ENCODE results near the gene IRX5.

Gene IRX5

DNA sequence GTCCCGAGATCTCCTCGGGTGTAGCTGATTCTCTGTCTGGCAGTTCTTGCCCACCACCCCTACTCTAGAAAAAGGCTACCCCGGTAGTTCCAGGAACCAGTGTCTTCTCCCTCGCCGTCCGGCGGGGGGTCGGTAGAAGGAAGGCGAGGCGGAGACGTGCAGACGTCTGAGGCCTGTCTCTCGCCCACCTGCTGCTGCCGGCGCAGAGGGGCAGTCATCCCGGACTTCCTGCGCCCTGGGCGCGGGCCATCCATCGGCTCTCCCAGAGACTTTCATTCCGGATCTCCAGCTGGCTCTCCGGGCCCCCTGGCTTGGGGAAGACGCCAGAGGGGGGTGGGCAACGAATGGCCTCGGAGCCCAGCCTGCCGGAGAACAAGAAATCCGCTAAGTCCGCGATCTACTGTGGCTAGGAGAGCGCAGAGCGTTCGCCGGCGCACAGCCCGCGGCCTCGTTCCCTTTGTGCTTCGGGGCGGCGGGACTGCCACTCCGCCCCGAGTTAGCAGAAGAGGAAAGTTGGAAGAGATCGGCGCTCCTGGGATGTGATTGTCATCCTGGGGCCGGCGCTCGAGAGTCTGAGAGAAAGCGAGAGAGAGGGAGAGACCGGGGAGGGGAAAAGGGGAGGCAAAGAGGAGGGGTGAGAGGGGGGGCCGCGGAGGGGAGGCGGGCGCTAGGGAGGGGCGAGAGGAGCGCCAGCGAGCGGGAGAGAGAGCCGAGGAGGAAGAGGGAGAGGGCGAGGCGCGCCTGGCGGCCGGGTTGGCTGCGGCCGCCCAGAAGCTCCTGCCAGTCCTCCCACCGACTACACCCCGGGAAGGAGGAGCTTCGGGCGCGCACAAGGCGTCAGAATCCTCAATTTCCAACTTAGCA lies at the start of gene IRX5:
Gene IRX5, plus strand, starts transcription at position 861 of the 864 bp plus-strand sequence. CDS start 334 bp downstream, outside the sequence.
- H3K4me1 ChIP-seq (ENCODE audit: control insufficient read depth in 1 of 2, insufficient read depth in 2 of 2, low read length in 2 of 2) = peaks cover 0 to 34% of the 10 kb centered on the region in 2 donors
- H3K9me3 ChIP-seq (ENCODE audit: control insufficient read depth in 1 of 2, low read length in 2 of 2) = peaks cover 0 to 4% of the 10 kb centered on the region in 2 donors
- H3K36me3 ChIP-seq (ENCODE audit: control insufficient read depth in 1 of 2, insufficient read depth in 2 of 2, low read length in 2 of 2) = no peaks in the 10 kb centered on the region
- peak within 1 kb of the TSS; percentile 68 to 75 for H3K4me3 ChIP-seq (ENCODE audit: low read depth in 1 of 2, low read length in 2 of 2)
- peaks cover 54% of the 10 kb centered on the region for H3K27me3 ChIP-seq (ENCODE audit: low read depth, low read length)
- no peak within 1 kb of the TSS for H3K27ac ChIP-seq (ENCODE audit: low read length)

DNA sequence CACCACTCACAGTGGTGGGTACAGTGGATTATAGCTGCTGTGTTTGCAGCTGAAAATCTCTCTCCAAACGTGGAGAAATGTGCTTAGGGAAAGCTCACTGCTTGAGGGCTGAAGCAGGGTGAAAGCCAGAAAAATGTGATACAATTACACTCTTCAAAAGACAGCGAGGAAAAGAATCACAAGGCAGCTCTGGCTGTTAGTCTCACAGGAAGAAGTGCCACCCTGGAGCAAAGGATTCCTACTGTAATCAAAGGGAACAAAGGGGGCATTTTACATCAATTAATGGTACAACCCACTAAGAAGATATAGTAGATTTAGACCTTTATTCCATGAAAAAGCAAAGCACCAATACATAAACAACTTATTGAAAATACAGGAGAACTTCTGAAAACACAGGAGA lies 48.1 kb upstream of the IRX5 start:
- H3K27ac ChIP-seq (ENCODE audit: low read length) = no peak overlapping the region
- H3K9me3 ChIP-seq (ENCODE audit: control insufficient read depth in 1 of 2, low read length in 2 of 2) = peaks cover 5 to 26% of the 10 kb centered on the region in 2 donors
- H3K4me1 ChIP-seq (ENCODE audit: control insufficient read depth in 1 of 2, insufficient read depth in 2 of 2, low read length in 2 of 2) = no peaks in the 10 kb centered on the region
- no peak overlapping the region for H3K4me3 ChIP-seq (ENCODE audit: low read depth in 1 of 2, low read length in 2 of 2)
- H3K36me3 ChIP-seq (ENCODE audit: control insufficient read depth in 1 of 2, insufficient read depth in 2 of 2, low read length in 2 of 2) = no peaks in the 10 kb centered on the region
- H3K27me3 ChIP-seq (ENCODE audit: low read depth, low read length) = no peaks in the 10 kb centered on the region

DNA sequence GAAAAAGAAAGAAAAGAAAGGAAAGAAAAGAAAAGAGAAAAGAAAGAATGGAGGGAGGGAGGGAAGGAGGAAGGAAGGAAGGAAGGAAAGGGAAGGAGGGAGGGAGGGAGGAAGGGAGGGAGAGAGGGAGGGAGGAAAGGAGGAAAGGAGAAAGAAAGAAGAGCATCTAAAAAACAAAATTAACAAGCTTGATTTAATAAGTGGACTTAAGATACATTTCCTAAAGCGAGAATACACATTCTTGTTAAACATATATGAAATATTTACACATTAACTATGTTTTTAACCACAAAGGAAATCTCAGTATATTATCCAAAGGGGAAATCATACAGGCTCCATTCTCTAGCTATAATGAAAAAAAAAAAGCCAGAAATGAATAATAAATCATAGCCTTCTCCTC lies 47.3 kb upstream of the IRX5 start:
- no peaks in the 10 kb centered on the region for H3K36me3 ChIP-seq (ENCODE audit: control insufficient read depth in 1 of 2, insufficient read depth in 2 of 2, low read length in 2 of 2)
- H3K4me3 ChIP-seq (ENCODE audit: low read depth in 1 of 2, low read length in 2 of 2) = no peak overlapping the region
- peaks cover 5 to 26% of the 10 kb centered on the region in 2 donors for H3K9me3 ChIP-seq (ENCODE audit: control insufficient read depth in 1 of 2, low read length in 2 of 2)
- no peaks in the 10 kb centered on the region for H3K4me1 ChIP-seq (ENCODE audit: control insufficient read depth in 1 of 2, insufficient read depth in 2 of 2, low read length in 2 of 2)
- no peak overlapping the region for H3K27ac ChIP-seq (ENCODE audit: low read length)
- H3K27me3 ChIP-seq (ENCODE audit: low read depth, low read length) = no peaks in the 10 kb centered on the region

DNA sequence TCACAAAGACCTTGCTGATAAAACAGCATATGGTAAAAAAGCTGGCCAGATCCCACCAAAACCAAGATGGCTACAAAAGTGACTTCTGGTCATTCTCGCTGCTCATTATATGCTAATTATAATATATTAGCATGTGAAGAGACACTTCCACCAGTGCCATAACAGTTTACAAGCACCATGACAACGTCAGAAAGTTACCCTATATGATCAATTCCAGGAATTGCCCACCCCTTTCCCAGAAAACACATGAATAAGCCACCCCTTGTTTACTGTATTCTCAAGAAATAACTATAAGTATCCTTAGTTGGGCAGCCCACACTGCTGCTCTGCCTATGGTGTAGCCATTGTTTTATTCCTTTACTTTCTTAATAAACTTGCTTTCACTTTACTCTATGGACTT lies 44.6 kb upstream of the IRX5 start:
- Histone ChIP-seq H3K9me3 (ENCODE audit: control insufficient read depth in 1 of 2, low read length in 2 of 2) (peaks cover 5 to 19% of the 10 kb centered on the region in 2 donors), H3K27ac (ENCODE audit: low read length) (no peak overlapping the region), H3K36me3 (ENCODE audit: control insufficient read depth in 1 of 2, insufficient read depth in 2 of 2, low read length in 2 of 2) (no peaks in the 10 kb centered on the region), H3K27me3 (ENCODE audit: low read depth, low read length) (no peaks in the 10 kb centered on the region), H3K4me3 (ENCODE audit: low read depth in 1 of 2, low read length in 2 of 2) (no peak overlapping the region), H3K4me1 (ENCODE audit: control insufficient read depth in 1 of 2, insufficient read depth in 2 of 2, low read length in 2 of 2) (no peaks in the 10 kb centered on the region)

DNA sequence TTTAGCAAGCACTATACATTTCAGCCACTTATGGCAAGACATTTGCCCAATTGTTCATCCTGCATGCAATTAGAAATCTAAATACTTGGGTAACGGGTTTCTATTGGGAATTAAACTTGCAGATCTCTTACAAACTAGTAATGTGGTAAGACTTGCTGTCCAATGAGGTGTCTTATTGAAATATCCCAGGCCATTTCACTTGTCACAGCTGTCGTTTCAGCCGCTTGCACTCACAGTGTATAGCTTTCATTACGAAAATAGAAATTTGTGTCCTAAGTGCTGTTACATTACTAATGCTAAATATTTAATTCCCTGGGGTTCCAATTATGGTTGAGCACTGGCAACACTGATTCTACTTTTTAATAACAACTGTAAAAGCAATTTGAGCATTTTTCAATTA lies 40.3 kb upstream of the IRX5 start:
- Histone ChIP-seq H3K4me1 (ENCODE audit: control insufficient read depth in 1 of 2, insufficient read depth in 2 of 2, low read length in 2 of 2) (no peaks in the 10 kb centered on the region), H3K9me3 (ENCODE audit: control insufficient read depth in 1 of 2, low read length in 2 of 2) (peaks cover 0 to 10% of the 10 kb centered on the region in 2 donors), H3K36me3 (ENCODE audit: control insufficient read depth in 1 of 2, insufficient read depth in 2 of 2, low read length in 2 of 2) (no peaks in the 10 kb centered on the region), H3K27ac (ENCODE audit: low read length) (no peak overlapping the region), H3K4me3 (ENCODE audit: low read depth in 1 of 2, low read length in 2 of 2) (no peak overlapping the region), H3K27me3 (ENCODE audit: low read depth, low read length) (no peaks in the 10 kb centered on the region)

DNA sequence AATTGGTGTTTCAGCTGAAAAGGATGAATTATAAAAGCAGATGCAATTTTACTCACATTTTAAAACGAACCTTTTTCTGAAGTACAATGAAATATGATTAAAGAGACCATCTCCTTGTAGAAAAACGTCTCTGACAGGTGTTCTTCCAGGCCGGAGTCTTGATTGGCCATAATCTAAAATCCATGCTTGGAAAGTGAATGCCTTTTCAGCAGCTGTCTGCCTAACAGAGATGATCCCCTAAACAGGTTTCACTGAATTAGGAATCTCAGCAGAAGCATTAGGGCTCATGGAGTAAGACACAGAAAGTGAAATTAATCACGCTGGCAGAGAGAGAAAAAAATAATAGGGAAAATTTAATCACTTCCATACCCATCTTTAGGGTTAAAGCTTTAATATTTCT lies 39.3 kb upstream of the IRX5 start:
- Histone ChIP-seq H3K9me3 (ENCODE audit: control insufficient read depth in 1 of 2, low read length in 2 of 2) (peaks cover 0 to 4% of the 10 kb centered on the region in 2 donors), H3K4me1 (ENCODE audit: control insufficient read depth in 1 of 2, insufficient read depth in 2 of 2, low read length in 2 of 2) (no peaks in the 10 kb centered on the region), H3K4me3 (ENCODE audit: low read depth in 1 of 2, low read length in 2 of 2) (no peak overlapping the region), H3K27me3 (ENCODE audit: low read depth, low read length) (no peaks in the 10 kb centered on the region), H3K27ac (ENCODE audit: low read length) (no peak overlapping the region), H3K36me3 (ENCODE audit: control insufficient read depth in 1 of 2, insufficient read depth in 2 of 2, low read length in 2 of 2) (no peaks in the 10 kb centered on the region)

DNA sequence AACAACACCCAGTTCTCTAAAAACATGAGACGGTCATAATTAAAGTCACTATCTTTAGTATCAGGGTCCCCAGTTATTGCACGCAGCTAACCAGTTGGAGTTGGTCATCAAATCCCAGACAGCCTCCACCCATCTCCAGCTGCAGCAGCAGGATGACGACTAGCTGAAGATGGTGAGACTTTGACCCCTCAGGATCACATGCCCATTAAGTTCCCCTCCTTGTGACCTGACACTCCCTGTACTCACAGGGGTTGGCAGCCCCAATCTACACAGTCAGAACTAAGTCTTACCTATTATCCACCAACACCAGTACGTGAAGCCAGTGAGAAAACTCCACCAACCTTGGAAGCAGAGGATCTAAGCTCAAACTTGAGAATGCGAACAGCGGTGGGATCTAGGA lies 37.7 kb upstream of the IRX5 start:
- no peaks in the 10 kb centered on the region for H3K9me3 ChIP-seq (ENCODE audit: control insufficient read depth in 1 of 2, low read length in 2 of 2)
- no peaks in the 10 kb centered on the region for H3K36me3 ChIP-seq (ENCODE audit: control insufficient read depth in 1 of 2, insufficient read depth in 2 of 2, low read length in 2 of 2)
- no peak overlapping the region for H3K4me3 ChIP-seq (ENCODE audit: low read depth in 1 of 2, low read length in 2 of 2)
- H3K27me3 ChIP-seq (ENCODE audit: low read depth, low read length) = no peaks in the 10 kb centered on the region
- no peak overlapping the region for H3K27ac ChIP-seq (ENCODE audit: low read length)
- no peaks in the 10 kb centered on the region for H3K4me1 ChIP-seq (ENCODE audit: control insufficient read depth in 1 of 2, insufficient read depth in 2 of 2, low read length in 2 of 2)

DNA sequence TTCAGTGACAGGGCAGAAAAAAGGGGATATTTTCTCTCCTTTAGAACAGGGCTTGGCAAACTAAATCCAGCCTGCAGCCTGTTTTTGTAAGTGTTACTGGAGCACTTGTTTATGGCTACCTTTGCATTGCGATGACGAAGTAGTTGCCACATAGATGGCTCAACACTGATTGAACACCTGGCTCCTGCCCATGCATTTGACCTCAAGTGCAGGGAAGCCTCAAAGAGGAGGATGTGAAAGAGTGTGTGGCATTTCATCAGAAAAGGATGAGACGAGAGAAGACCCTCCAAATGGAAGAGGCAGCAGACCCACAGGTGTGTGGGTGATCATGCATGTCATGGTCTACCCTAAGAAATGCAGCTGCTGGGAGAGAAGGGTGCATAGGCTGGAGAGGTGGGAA lies 32.7 kb upstream of the IRX5 start:
- Histone ChIP-seq H3K9me3 (ENCODE audit: control insufficient read depth in 1 of 2, low read length in 2 of 2) (peaks cover 0 to 3% of the 10 kb centered on the region in 2 donors), H3K27ac (ENCODE audit: low read length) (no peak overlapping the region), H3K36me3 (ENCODE audit: control insufficient read depth in 1 of 2, insufficient read depth in 2 of 2, low read length in 2 of 2) (no peaks in the 10 kb centered on the region), H3K4me1 (ENCODE audit: control insufficient read depth in 1 of 2, insufficient read depth in 2 of 2, low read length in 2 of 2) (no peaks in the 10 kb centered on the region), H3K4me3 (ENCODE audit: low read depth in 1 of 2, low read length in 2 of 2) (no peak overlapping the region), H3K27me3 (ENCODE audit: low read depth, low read length) (no peaks in the 10 kb centered on the region)

DNA sequence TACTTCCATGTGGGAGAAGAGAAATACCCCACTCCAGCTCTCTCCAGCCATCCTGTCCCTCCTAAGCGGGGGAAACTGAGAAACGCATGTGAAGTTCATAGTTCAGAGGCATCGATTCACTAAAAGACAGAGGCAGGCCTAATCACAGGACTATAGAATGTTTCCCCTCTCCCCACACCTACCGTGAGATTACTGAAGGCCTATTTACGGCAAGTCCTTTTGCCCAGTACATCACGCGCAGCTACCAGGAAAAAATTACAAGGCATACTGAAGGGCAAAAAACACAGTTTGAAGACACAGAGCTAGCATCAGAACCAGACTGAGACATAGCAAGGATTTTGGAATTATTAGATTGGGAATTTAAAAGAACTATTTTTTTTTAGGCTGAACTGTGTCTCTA lies 29.1 kb upstream of the IRX5 start:
- H3K4me1 ChIP-seq (ENCODE audit: control insufficient read depth in 1 of 2, insufficient read depth in 2 of 2, low read length in 2 of 2) = no peaks in the 10 kb centered on the region
- H3K27me3 ChIP-seq (ENCODE audit: low read depth, low read length) = no peaks in the 10 kb centered on the region
- no peaks in the 10 kb centered on the region for H3K36me3 ChIP-seq (ENCODE audit: control insufficient read depth in 1 of 2, insufficient read depth in 2 of 2, low read length in 2 of 2)
- peaks cover 0 to 5% of the 10 kb centered on the region in 2 donors for H3K9me3 ChIP-seq (ENCODE audit: control insufficient read depth in 1 of 2, low read length in 2 of 2)
- no peak overlapping the region for H3K4me3 ChIP-seq (ENCODE audit: low read depth in 1 of 2, low read length in 2 of 2)
- no peak overlapping the region for H3K27ac ChIP-seq (ENCODE audit: low read length)

DNA sequence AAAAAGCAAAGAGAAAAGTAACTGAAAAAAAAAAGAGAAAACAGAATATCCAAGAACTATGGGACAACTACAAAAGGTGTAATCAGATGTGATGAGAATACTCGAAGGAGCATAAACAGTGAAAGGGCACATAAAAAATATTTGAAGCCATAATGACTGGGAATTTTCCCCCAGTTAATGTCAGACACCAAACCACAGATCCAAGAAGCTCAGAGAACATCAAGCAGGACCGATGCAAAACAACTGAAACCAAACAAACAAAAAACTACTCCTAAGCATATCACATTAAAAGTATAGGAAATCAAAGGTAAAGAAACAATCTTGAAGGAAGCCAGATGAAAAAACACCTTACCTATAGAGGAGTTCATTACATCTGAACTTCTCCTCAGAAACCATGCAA lies 27.6 kb upstream of the IRX5 start:
- peaks cover 0 to 5% of the 10 kb centered on the region in 2 donors for H3K9me3 ChIP-seq (ENCODE audit: control insufficient read depth in 1 of 2, low read length in 2 of 2)
- no peak overlapping the region for H3K4me3 ChIP-seq (ENCODE audit: low read depth in 1 of 2, low read length in 2 of 2)
- no peak overlapping the region for H3K27ac ChIP-seq (ENCODE audit: low read length)
- H3K36me3 ChIP-seq (ENCODE audit: control insufficient read depth in 1 of 2, insufficient read depth in 2 of 2, low read length in 2 of 2) = no peaks in the 10 kb centered on the region
- no peaks in the 10 kb centered on the region for H3K27me3 ChIP-seq (ENCODE audit: low read depth, low read length)
- no peaks in the 10 kb centered on the region for H3K4me1 ChIP-seq (ENCODE audit: control insufficient read depth in 1 of 2, insufficient read depth in 2 of 2, low read length in 2 of 2)

DNA sequence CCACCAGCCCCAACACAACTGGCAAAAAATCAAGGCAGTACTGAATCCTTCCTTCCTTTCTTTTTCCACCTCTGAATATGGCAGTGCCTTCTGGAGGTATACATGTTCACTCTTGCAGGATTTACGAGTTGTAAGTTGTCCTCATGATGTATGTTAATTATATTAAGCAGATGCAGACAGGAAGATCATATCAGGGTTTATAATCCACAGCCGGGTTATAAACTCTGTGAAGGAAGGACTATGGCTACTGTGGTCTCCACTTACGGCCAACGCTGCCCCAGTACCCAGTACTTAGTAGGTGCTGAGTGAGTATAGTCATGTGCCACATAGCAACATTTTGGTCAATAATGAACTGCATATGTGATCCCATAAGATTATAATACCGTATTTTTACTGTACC lies 19.6 kb upstream of the IRX5 start:
- no peaks in the 10 kb centered on the region for H3K9me3 ChIP-seq (ENCODE audit: control insufficient read depth in 1 of 2, low read length in 2 of 2)
- H3K4me3 ChIP-seq (ENCODE audit: low read depth in 1 of 2, low read length in 2 of 2) = no peak overlapping the region
- no peaks in the 10 kb centered on the region for H3K4me1 ChIP-seq (ENCODE audit: control insufficient read depth in 1 of 2, insufficient read depth in 2 of 2, low read length in 2 of 2)
- H3K27ac ChIP-seq (ENCODE audit: low read length) = no peak overlapping the region
- no peaks in the 10 kb centered on the region for H3K27me3 ChIP-seq (ENCODE audit: low read depth, low read length)
- H3K36me3 ChIP-seq (ENCODE audit: control insufficient read depth in 1 of 2, insufficient read depth in 2 of 2, low read length in 2 of 2) = no peaks in the 10 kb centered on the region

DNA sequence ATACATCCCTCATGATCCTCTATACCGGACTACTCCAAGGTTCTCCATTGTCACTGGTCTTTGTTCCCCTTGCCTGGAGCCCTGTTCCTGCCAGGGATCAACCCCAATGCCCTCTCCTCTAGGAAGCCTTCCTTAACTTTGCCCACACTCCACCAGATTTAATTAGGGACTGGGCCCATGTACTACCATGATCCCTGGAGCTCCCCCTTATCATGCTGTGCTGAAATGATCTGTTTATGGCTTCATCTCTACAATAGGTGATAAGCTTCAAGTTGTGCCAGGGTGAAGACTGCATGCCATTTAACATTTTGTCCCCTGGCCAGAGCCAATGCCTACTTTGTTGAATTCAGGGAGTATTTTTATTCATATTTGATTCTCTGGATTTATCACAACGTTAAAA lies 17.9 kb upstream of the IRX5 start:
- Histone ChIP-seq H3K36me3 (ENCODE audit: control insufficient read depth in 1 of 2, insufficient read depth in 2 of 2, low read length in 2 of 2) (no peaks in the 10 kb centered on the region), H3K27ac (ENCODE audit: low read length) (no peak overlapping the region), H3K4me1 (ENCODE audit: control insufficient read depth in 1 of 2, insufficient read depth in 2 of 2, low read length in 2 of 2) (no peaks in the 10 kb centered on the region), H3K9me3 (ENCODE audit: control insufficient read depth in 1 of 2, low read length in 2 of 2) (no peaks in the 10 kb centered on the region), H3K27me3 (ENCODE audit: low read depth, low read length) (no peaks in the 10 kb centered on the region), H3K4me3 (ENCODE audit: low read depth in 1 of 2, low read length in 2 of 2) (no peak overlapping the region)

Measured in muscle layer of duodenum (tissue), 2 donors.